GM18867 (cell line): Measurements from ENCODE around the gene MTTP.
A peak's percentile ranks its signal among the peaks of the same experiment; 100 is the strongest.
"Not testable (repeated sequence)": the region's sequence is repeated elsewhere in the genome, so short reads cannot be mapped to it uniquely, and the experiment has no call there.

Source experiments
- ATAC-seq: cut with Tn5 transposase; IDR thresholded peaks from one replicate; pipeline ENCODE4 v1.9.1; 2021; ENCODE audit warnings: mild to moderate bottlenecking, moderate library complexity; ENCODE audit not compliant: unreplicated experiment

Gene MTTP

GRCh38 chr4:99574530-99575324 lies at the start of gene MTTP:
TSS of gene MTTP (plus strand) at chr4:99574824. CDS start at chr4:99574910, 86 bp downstream.
- peak; percentile 85 for ATAC-seq

GRCh38 chr4:99529228-99529627 lies 45.4 kb upstream of the MTTP start:
- ATAC-seq, result no peak

GRCh38 chr4:99529956-99530355 lies 44.7 kb upstream of the MTTP start:
- no peak for ATAC-seq

GRCh38 chr4:99534699-99535098 lies 39.9 kb upstream of the MTTP start:
- not testable (repeated sequence) for ATAC-seq

- no peak for ATAC-seq
These were observed 38.4 kb upstream of the MTTP start for GRCh38 chr4:99536271-99536670.

- no peak for ATAC-seq
These were observed 37.8 kb upstream of the MTTP start for GRCh38 chr4:99536848-99537247.

- no peak for ATAC-seq
These were observed 37.0 kb upstream of the MTTP start for GRCh38 chr4:99537674-99538073.

- no peak for ATAC-seq
These were observed 34.2 kb upstream of the MTTP start for GRCh38 chr4:99540277-99540939.

GRCh38 chr4:99552872-99553271 lies 21.8 kb upstream of the MTTP start:
- no peak for ATAC-seq

GRCh38 chr4:99563310-99564186 lies 11.1 kb upstream of the MTTP start, which contains the start of gene TRMT10A:
TSS of gene TRMT10A (minus strand) at chr4:99564039. CDS start at chr4:99559338, 4,701 bp downstream.
- ATAC-seq, result peak; percentile 92

GRCh38 chr4:99564921-99565320 lies 9.7 kb upstream of the MTTP start:
- no peak for ATAC-seq

- ATAC-seq, result no peak
These were observed 2.7 kb upstream of the MTTP start for GRCh38 chr4:99571883-99572282.

- no peak for ATAC-seq
These were observed 1.9 kb upstream of the MTTP start for GRCh38 chr4:99572527-99573240.

- no peak for ATAC-seq
These were observed 772 bp upstream of the MTTP start for GRCh38 chr4:99573735-99574368.

- ATAC-seq, result no peak
These were observed 4.1 kb downstream of the MTTP start for GRCh38 chr4:99578714-99579113.

GRCh38 chr4:99585516-99585915 lies 10.9 kb downstream of the MTTP start:
- ATAC-seq, result no peak

GRCh38 chr4:99586322-99586721 lies 11.7 kb downstream of the MTTP start:
- ATAC-seq, result no peak

GRCh38 chr4:99586797-99587196 lies 12.2 kb downstream of the MTTP start:
- no peak for ATAC-seq

GRCh38 chr4:99587309-99587708 lies 12.7 kb downstream of the MTTP start:
- ATAC-seq, result no peak

- ATAC-seq, result no peak
These were observed 13.2 kb downstream of the MTTP start for GRCh38 chr4:99587803-99588202.
